HG02884 (cell line): Measurements from ENCODE around the gene SPEG.

Source experiments
- ATAC-seq: cut with Tn5 transposase; IDR thresholded peaks from one replicate; pipeline ENCODE4 v1.9.1; 2021; ENCODE audit warnings: mild to moderate bottlenecking, moderate library complexity; ENCODE audit not compliant: unreplicated experiment

Gene SPEG

GRCh38 chr2:219441451-219442255 lies 7.0 kb downstream of the SPEG start:
- no peak for ATAC-seq

DNA sequence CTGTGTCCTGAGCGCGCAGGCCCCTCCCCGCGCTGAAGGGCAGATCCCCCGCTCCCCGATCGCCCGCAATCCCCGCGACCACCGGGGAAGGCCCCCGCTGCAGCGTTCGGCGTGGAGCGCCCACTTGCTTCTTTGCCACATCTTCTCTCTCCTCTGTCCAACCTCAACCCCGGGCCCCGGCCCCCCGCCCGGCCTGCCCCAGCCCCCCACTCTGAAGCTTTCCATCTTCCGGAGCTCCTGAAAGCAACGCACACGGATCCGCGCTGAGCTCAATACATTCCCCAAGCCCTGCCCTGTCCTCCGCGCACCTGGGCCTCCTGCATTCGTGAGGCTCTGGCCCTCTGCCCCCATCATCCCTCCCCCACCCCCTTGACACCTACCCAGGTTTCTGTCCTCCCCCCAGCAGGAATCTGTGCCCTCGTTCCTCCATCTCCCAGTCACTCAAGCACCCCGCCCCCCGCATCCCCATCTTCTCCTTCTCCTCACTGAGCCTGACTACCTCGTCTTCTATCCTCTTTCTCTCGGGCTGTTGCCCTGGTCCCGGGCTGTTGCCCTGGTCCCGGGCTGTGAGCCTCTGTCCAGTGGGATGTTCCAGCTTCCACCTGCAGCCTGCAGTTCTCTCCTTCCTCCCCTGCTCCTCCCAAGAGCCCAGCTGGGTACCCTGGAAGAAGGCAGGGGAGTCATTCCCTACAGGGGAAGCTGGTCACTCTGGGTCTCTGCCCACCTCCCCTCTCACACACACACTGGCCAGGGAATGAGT lies 7.8 kb downstream of the SPEG start:
- no peak for ATAC-seq

DNA sequence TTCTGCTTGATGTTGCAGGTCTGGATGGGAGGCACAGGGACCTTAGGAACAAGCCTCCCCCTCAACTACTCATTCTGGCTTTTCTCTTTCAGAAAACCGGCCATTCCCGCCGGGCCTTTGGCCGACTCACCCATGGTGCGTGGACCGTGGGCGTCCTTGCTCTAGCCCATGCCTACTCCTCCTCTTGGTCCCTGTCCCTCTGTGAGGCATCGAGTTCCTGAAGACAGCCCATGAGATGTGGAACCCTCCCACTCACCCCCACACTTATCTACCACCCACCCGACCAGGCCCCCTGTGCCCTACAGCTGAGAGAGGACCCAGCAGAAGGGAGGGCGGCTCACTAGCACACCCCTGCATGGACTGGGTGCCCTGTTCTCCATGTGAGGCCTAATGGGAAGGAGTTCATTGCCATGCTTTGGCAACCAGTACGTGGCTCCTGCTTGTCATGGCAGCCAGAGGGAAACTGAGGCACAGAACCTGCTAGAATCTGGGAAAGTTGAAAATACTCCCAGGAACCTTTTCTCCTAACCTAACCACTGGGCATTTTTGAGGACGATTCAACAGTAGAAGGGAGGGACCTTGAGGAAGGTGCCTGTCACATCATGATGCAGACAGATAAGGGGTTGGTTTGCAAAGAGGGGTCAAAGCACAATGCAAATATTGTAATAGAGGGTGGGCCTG lies 8.5 kb downstream of the SPEG start:
- no peak for ATAC-seq

- no peak for ATAC-seq
Measured at GRCh38 chr2:219443697-219444023, 9.0 kb downstream of the SPEG start.

GRCh38 chr2:219444566-219445091 lies 10.0 kb downstream of the SPEG start:
- no peak for ATAC-seq

GRCh38 chr2:219445220-219445640 lies 10.6 kb downstream of the SPEG start:
- no peak for ATAC-seq

- ATAC-seq = no peak
Measured at GRCh38 chr2:219446101-219446504, 11.5 kb downstream of the SPEG start.

DNA sequence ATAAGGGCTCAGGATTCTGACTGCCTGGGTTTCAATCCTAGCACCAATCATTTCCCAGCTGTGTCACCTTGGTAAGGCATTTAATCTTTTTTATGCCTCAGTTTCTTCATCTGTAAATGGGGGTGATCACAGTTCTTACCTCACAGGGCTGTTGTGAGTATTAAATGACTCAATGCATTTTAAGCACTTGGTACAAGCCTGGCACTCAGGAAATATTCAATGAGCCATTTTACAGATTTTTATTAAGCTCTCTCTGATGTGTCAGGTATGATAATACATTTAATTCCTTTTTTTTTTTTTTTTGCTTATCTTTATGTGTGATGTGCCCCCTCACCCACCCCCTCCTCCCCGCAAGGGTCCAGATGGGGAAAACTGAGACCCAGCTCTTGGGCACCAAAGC lies 12.0 kb downstream of the SPEG start:
- ATAC-seq = no peak

GRCh38 chr2:219447242-219448098 lies 12.8 kb downstream of the SPEG start:
- no peak for ATAC-seq

DNA sequence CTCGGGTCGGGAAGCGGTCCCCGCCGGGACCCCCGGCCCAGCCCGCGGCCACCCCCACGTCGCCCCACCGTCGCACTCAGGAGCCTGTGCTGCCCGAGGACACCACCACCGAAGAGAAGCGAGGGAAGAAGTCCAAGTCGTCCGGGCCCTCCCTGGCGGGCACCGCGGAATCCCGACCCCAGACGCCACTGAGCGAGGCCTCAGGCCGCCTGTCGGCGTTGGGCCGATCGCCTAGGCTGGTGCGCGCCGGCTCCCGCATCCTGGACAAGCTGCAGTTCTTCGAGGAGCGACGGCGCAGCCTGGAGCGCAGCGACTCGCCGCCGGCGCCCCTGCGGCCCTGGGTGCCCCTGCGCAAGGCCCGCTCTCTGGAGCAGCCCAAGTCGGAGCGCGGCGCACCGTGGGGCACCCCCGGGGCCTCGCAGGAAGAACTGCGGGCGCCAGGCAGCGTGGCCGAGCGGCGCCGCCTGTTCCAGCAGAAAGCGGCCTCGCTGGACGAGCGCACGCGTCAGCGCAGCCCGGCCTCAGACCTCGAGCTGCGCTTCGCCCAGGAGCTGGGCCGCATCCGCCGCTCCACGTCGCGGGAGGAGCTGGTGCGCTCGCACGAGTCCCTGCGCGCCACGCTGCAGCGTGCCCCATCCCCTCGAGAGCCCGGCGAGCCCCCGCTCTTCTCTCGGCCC lies 13.6 kb downstream of the SPEG start:
- no peak for ATAC-seq

- no peak for ATAC-seq
Measured at GRCh38 chr2:219448776-219449341, 14.2 kb downstream of the SPEG start.

GRCh38 chr2:219449609-219450008 lies 15.0 kb downstream of the SPEG start:
- ATAC-seq = no peak

DNA sequence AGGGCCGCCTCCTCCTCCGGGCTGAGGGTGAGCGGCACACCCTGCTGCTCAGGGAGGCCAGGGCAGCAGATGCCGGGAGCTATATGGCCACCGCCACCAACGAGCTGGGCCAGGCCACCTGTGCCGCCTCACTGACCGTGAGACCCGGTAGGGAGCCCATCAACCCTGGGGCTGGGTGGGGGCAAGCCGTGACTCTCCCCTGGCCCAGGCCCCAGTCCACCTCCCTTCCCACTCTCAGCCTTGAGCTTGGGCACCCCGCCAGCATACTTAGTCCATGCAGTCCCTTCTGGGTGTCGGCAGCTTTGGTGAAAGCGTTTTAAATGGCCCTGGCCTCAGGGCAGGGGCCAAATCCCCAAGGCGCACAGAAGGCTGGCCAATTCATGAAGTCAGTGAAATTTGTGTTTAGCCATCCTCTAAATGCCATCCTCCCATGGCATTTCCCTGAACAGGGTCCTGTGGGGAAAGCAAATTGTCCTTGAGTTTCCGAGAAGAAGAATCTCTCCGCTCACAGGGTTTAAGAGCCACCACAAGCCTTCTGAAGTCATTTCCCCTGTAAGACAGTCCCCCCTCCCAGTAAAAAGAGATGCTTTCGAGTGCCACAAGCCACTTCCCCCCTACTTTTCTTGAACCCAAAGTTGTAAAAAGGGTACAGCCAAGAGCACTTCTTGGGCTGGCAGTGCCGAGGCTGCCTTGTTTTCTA lies 17.2 kb downstream of the SPEG start:
- no peak for ATAC-seq

GRCh38 chr2:219452361-219453317 lies 18.0 kb downstream of the SPEG start:
- no peak for ATAC-seq

DNA sequence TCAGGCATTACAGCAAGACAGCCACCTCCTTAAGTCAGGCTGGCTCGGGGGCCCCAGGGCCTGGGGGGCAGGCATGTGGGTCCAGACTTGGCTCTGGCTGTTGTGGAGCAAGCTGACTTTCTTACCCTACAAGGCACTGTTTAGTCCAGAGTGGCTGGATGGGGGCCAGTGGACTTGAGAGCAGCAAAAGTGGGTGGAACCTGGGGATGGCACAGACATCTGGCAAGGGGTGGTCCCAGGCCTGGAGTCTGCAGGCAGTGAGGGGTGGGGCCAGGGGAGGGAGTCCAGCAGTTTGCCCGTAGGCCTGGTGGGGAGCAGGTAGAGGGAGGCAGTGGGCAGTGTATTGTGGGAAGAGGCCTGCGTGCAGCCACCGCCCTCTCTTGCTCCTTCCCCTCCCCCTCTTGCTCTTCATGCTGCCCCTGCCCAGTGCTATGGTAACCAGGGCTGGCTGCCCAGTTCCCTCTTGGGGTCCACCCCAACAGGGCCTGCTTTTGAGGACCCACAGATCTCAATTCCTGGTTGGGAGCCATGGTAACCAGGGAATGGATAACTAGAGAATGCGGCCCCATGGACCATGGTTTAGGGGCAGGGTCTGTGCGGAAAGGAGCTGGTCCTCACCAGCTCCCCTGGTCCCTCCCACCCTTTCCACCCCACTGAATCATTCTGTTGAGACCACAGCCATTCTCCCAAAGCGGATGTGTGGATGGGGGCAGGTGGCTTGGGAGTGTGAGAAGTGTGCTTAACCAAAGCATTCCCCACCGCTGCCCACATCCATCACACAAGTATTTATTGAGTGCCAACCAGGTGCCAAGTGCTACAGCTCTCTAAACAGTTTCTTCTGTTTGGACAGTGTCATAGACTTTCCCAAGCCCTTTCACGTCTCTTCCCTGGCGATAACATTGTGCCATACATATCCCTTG lies 19.3 kb downstream of the SPEG start:
- ATAC-seq = no peak

DNA sequence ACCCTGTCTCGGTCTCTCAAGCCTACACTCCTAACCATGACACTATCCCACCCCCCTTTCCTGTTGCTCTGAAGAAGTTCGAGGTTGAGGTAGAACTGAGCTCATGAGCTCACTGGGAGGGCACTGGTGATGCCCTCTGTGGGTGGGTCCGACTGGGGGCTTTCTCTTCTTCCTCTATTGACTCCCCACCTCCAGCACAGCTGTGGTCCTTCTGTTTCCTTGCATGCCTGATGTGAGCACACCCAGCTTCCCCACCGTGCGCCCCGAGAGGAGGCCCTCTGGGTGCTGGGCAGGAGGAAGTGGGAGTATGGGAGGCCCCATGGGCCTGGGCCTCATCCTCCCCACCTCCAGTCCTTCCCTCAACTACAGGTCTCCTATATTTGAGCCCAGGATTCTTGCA lies 20.9 kb downstream of the SPEG start:
- no peak for ATAC-seq

GRCh38 chr2:219457784-219458369 lies 23.2 kb downstream of the SPEG start:
- no peak for ATAC-seq
